Cardiac fibroblast (primary cell): Measurements from ENCODE around the gene RAE1.
A peak's percentile ranks its signal among the peaks of the same experiment; 100 is the strongest.

Experiments used
- DNase-seq, 2 donors: peaks; one replicate each; pipeline versions ENCODE4 v3.0.0 to v3.0.0-alpha.2; 2010; ENCODE audit warnings: low read depth in 2 of 2
- H3K4me3 ChIP-seq, 2 donors: replicated peaks in 1 of 2; 1 replicate in 1 of 2; 2 replicates in 1 of 2; pipeline ENCODE4 v1.5.1; 2011; ENCODE audit warnings: low read depth in 2 of 2, low read length in 2 of 2, mild to moderate bottlenecking in 2 of 2, moderate library complexity in 1 of 2
- TF ChIP-seq, protein P1 (sequence below): IDR thresholded peaks from one replicate; pipeline ENCODE4 v1.5.1; 2011; ENCODE audit warnings: low read depth, mild to moderate bottlenecking, low read length, inconsistent platforms

Gene RAE1

DNA sequence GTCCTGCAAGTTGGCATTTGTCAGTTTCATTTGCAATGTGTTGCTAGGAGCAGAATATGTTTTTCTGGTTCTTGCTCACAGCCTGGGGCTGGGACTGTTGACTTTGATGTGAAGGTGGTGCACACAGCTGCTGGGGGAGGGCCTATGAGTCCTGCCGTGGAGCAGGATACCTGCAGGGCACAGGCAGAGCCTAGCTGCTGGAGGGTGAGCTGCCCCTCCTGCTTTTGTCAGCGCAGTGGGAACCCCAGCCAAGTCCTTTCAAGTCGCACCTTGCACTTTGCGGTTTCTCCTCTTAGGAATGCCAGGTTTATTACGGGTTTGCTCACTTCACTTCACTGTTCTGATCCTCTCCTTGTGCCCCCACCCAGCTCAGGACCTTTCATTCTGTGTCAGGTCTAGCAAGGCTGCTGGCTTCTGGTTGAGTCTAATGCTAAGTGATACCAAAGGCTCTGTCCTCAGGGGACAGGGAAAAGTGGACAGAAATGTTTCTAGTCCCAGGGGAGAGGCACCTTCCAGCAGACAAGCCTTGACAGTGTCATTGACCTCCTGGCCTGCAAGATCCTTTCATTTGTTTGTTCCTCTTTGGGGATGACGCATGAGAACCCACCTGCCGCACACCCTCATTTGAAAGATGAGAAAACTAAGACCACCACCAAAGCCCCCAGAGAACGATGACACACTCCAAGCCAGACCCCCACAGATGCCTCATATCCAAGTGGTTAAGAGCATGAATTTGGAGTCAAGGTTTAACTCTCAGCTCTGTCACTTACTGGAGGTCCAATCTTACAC lies 24.2 kb upstream of the RAE1 start:
- DNase-seq: no peak
- no peak overlapping the region for H3K4me3 ChIP-seq
- TF ChIP-seq, protein P1, sequence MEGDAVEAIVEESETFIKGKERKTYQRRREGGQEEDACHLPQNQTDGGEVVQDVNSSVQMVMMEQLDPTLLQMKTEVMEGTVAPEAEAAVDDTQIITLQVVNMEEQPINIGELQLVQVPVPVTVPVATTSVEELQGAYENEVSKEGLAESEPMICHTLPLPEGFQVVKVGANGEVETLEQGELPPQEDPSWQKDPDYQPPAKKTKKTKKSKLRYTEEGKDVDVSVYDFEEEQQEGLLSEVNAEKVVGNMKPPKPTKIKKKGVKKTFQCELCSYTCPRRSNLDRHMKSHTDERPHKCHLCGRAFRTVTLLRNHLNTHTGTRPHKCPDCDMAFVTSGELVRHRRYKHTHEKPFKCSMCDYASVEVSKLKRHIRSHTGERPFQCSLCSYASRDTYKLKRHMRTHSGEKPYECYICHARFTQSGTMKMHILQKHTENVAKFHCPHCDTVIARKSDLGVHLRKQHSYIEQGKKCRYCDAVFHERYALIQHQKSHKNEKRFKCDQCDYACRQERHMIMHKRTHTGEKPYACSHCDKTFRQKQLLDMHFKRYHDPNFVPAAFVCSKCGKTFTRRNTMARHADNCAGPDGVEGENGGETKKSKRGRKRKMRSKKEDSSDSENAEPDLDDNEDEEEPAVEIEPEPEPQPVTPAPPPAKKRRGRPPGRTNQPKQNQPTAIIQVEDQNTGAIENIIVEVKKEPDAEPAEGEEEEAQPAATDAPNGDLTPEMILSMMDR: no peak

GRCh38 chr20:57327820-57328219 lies 23.2 kb upstream of the RAE1 start:
- H3K4me3 ChIP-seq: no peak overlapping the region
- TF ChIP-seq, protein P1: no peak
- no peak for DNase-seq

DNA sequence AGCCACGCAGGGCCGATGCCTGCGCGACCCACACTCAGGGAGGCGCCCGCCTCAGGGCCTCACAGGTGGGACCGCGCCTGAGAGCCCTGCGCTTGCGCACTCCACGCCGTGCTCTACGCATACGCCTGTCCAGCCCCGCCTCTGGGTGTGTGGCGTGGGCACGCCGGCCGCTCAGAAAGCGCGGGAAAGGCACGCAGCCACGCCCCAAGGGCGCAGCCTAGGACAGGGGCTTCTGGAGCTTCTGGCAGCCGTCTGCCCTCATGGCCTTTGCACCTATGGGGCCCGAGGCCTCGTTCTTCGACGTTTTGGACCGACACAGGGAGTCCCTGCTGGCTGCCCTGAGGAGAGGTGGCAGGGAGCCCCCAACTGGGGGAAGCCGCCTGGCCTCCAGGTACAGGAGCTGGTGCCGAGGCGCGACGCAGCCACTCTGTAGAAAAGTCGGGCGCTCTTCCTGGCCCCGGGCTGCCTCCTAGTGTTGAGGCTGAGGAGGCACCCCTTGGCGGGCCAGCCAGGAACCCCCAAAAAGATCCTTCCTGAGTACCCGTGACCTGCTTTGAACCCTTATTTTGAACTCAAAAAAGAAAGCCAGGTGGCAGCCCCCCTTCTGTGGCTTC lies 21.3 kb upstream of the RAE1 start, which contains the start of gene SPO11:
Gene SPO11, plus strand, starts transcription at position 196 of the 614 bp plus-strand sequence. Its CDS starts 65 bp downstream, at position 261.
- no peak within 1 kb of the TSS for H3K4me3 ChIP-seq
- TF ChIP-seq, protein P1: no peak
- no peak for DNase-seq

DNA sequence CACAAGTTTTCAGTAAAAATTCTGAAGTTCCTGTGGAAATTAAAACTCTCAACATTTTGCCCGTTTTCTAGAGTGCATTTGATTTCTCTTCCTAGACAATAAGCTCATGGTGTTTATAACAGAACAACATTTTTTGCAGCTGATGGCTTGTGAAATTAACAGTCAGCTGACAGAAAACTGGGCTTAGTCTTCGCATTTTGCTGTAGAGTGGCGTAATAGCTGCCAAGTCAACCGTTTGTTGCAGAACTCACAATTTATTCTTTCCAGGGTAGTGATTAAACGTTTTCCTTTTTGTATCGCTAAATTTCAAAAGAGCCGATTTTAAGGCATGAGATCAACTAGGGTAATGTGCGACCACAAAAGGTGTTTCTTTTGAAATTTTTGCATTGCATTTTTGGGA lies 20.1 kb upstream of the RAE1 start:
- peak in 1 of 2 donors; percentile 6 for DNase-seq
- TF ChIP-seq, protein P1: no peak
- no peak overlapping the region for H3K4me3 ChIP-seq

GRCh38 chr20:57332105-57333089 lies 18.7 kb upstream of the RAE1 start:
- TF ChIP-seq, protein P1: no peak
- no peak for DNase-seq
- H3K4me3 ChIP-seq: no peak overlapping the region

DNA sequence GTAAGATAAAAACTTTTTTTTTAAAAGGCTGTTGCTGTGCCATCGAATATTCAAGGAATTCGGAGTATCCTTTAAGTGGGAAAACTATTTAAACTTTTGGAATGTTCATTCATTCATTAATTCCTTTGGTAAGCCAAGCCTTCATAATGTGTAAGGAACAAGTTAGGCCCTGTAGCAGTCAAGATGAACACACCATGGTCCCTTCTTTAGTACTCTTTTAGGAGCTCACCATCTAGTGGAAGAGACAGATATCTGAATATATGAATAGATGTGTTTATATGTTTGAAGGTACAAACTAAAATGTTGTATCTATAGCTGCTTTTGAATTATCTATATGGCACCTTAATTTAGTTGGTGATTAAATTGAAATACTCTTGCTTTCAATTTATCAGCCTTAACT lies 15.7 kb upstream of the RAE1 start:
- H3K4me3 ChIP-seq: no peak overlapping the region
- TF ChIP-seq, protein P1: no peak
- no peak for DNase-seq
